ENCODE results near the gene PIGR. TPM values are rescaled to one million over a fixed set of nuclear protein-coding genes. Genes with fewer than 3 reads are reported as not detected.
"Not testable (repeated sequence)": the region's sequence is repeated elsewhere in the genome, so short reads cannot be mapped to it uniquely, and the experiment has no call there.

The PIGR gene
- polyA plus RNA-seq, 6 donors from 2014 or later = 0.05 to 0.84 (median 0.64) TPM

DNA sequence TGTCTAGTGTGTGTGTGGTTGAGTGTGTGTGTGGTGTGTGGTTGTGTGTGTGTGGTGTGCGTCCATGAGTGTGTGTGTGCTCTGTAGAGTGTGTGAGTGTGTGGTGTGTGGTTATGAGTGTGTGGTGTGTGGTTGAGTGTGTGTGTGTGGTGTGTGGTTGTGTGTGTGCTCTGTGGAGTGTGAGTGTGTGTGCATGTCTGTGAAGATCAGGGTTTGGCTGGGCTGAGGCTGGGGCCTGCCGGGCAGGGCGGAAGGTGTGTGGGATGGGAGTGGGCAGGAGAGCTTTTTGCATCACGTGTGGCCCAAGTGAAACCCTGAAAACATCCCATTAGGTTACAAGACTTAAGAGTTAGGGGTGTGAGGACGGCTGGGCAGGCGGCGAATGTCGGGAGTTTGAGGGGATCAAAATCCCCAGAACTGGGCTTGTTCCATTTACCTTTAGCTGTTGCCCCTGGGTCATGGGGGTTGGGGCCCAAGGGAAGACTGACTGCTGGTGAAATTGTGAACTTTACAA, 21.6 kb downstream of the PIGR start:
- Mint-ChIP-seq H3K27me3 (no peaks in the 10 kb centered on the region), H3K4me1 (peaks cover 14 to 25% (median 22%) of the 10 kb centered on the region in 3 donors), H3K36me3 (peaks cover 15 to 16% of the 10 kb centered on the region in 2 donors), H3K9me3 (no peaks in the 10 kb centered on the region), H3K4me3 (no peak overlapping the region), H3K27ac (no peak overlapping the region)
- ATAC-seq (ENCODE audit: low read depth in 2 of 2) (no peak), DNase-seq (no peak)

GRCh38 chr1:206923961-206924557, 22.2 kb downstream of the PIGR start:
- DNase-seq; ATAC-seq (ENCODE audit: low read depth in 2 of 2); H3K4me3 Mint-ChIP-seq; H3K27ac Mint-ChIP-seq; H3K9me3 Mint-ChIP-seq; H3K27me3 Mint-ChIP-seq: not testable (repeated sequence)
- Mint-ChIP-seq H3K36me3 (peaks cover 17 to 18% of the 10 kb centered on the region in 2 donors), H3K4me1 (peaks cover 10 to 19% (median 19%) of the 10 kb centered on the region in 3 donors)

DNA sequence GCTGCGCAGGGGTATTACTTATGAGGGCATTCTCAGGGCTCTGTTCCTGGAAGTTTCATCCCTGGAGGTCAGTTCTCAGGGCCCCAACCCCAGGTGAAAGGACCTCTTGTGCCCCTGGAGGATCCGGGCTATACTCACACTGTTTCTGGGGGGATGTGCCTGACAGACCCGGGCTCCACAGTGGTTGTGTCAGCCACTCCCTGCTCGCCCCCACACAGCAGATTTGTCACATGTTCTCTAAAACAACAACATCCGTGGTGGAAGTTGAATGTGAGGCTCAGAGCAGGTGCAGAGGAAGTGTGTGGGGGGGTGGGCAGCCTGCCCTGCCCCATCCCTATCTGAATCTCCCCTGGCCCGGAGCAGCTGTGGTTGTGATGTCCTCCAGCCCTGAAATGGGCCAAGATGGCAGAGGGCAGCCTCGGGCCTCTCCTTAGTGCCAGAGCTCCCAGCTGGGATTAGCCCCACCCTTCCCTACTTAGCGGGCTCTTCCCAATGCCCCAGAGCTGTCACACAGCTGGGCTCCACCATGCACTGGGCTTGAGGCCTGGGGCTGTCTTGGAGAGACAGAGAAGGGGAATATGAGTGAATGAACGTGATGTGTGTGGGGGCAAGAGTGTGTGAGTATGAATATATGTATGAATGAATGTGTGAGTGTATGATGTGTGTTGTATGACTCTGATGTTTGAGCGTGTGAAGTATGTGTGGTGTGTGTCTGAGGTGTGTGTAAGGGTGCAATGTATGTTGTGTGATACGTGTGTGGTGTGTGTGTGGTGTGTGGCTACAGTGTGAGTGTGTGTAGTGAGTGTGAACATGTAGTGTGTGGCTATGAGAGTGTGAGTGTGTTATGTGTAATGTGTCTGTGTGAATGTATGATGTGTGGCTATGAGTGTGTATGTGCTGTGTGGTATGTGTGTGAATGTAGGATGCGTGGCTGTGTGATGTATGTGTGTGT, 23.0 kb downstream of the PIGR start:
- Mint-ChIP-seq H3K27ac (no peak overlapping the region), H3K36me3 (peaks cover 21 to 22% of the 10 kb centered on the region in 2 donors), H3K9me3 (no peaks in the 10 kb centered on the region), H3K27me3 (no peaks in the 10 kb centered on the region), H3K4me3 (no peak overlapping the region), H3K4me1 (peaks cover 12 to 21% (median 13%) of the 10 kb centered on the region in 3 donors)
- DNase-seq (peak; percentile 93), ATAC-seq (ENCODE audit: low read depth in 2 of 2) (peak; percentile 84)

GRCh38 chr1:206922524-206922923, 23.7 kb downstream of the PIGR start:
- no peak overlapping the region for H3K4me3 Mint-ChIP-seq
- no peak for DNase-seq
- ATAC-seq (ENCODE audit: low read depth in 2 of 2) = no peak
- peaks cover 12 to 21% (median 13%) of the 10 kb centered on the region in 3 donors for H3K4me1 Mint-ChIP-seq
- H3K27ac Mint-ChIP-seq = no peak overlapping the region
- H3K27me3 Mint-ChIP-seq = no peaks in the 10 kb centered on the region
- H3K9me3 Mint-ChIP-seq = no peaks in the 10 kb centered on the region
- peaks cover 28 to 29% of the 10 kb centered on the region in 2 donors for H3K36me3 Mint-ChIP-seq

DNA sequence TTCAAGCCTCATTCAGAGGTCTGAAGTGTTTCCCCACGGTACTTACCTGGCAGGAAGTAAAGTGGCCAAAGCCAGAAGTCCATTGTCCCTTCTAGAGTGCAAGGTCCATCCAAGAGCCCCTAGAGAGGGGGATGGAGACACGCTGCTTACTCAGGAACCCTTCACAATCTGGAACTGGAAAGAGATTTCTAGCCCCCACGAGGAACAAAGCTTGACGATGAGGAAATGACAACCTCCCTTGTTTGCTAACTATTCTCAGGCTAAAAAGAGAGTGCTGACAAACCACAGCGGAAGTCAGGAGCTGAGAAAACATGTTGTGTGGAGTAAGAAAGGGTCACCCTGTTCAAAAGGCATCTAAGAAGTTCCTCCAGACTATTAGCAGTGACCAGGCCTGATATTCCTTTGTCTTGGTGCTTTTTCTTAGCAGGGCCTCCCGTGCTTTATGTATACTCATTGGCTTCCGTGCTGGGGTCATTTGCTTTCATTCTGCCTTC, 24.4 kb downstream of the PIGR start, which contains the start of gene FCMR:
TSS of gene FCMR (minus strand) at position 170 of the 494 bp plus-strand sequence. CDS start at position 83, 87 bp downstream.
- Mint-ChIP-seq H3K36me3 (peaks cover 35 to 36% of the 10 kb centered on the region in 2 donors), H3K27me3 (no peaks in the 10 kb centered on the region), H3K9me3 (no peaks in the 10 kb centered on the region), H3K4me3 (no peak within 1 kb of the TSS), H3K4me1 (peaks cover 16 to 24% (median 17%) of the 10 kb centered on the region in 3 donors), H3K27ac (no peak within 1 kb of the TSS)
- ATAC-seq (ENCODE audit: low read depth in 2 of 2) (peak; percentile 35 to 39), DNase-seq (peak; percentile 73)

- no peak overlapping the region for H3K4me3 Mint-ChIP-seq
- no peak for ATAC-seq (ENCODE audit: low read depth in 2 of 2)
- no peaks in the 10 kb centered on the region for H3K27me3 Mint-ChIP-seq
- peak overlapping the region in 4 of 6 donors; percentile 64 to 96 (median 92) for H3K27ac Mint-ChIP-seq
- H3K36me3 Mint-ChIP-seq = peaks cover 64 to 74% of the 10 kb centered on the region in 2 donors
- peaks cover 53 to 61% (median 55%) of the 10 kb centered on the region in 3 donors for H3K4me1 Mint-ChIP-seq
- no peaks in the 10 kb centered on the region for H3K9me3 Mint-ChIP-seq
- DNase-seq = no peak
Observed at GRCh38 chr1:206918076-206918475, 28.2 kb downstream of the PIGR start.

DNA sequence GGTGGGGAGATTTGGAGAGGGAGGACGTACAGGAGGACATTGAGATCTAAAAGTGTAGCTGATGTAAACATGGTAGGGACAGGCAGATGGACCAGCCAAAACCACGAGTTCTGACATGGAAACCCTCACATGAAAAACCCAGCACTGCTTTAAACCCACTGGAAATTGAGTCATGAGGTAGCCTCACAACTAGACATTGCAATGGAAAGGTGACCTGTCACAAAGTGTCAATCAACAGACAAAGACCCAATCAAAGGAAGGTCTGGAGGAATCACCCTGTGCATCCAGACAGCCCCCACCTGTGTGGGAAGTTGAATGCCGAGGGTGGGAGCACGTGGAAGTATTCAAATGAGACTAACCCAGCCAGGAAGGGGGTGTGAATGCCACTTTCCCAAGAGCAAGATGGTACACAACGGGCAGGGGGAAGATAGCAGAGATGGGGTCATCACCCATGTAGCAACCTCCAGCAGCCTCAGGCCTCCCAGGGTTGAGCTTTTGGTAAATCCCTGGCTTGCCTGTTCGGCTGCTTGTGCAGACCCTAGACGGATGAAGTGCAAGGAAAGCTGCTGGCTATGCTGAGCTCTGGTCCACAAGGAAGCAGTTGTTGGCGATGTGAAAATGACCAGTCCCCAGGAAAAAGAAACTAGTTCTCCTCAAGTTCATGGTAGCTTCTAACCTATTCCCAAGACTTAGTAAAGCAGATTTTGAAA, 30.1 kb downstream of the PIGR start:
- Mint-ChIP-seq H3K36me3 (peaks cover 76 to 91% of the 10 kb centered on the region in 2 donors), H3K27ac (peak overlapping the region in 5 of 6 donors; percentile 79 to 97 (median 93)), H3K27me3 (no peaks in the 10 kb centered on the region), H3K4me1 (peaks cover 71 to 80% (median 74%) of the 10 kb centered on the region in 3 donors), H3K9me3 (no peaks in the 10 kb centered on the region), H3K4me3 (no peak overlapping the region)
- DNase-seq (no peak), ATAC-seq (ENCODE audit: low read depth in 2 of 2) (no peak)

DNA sequence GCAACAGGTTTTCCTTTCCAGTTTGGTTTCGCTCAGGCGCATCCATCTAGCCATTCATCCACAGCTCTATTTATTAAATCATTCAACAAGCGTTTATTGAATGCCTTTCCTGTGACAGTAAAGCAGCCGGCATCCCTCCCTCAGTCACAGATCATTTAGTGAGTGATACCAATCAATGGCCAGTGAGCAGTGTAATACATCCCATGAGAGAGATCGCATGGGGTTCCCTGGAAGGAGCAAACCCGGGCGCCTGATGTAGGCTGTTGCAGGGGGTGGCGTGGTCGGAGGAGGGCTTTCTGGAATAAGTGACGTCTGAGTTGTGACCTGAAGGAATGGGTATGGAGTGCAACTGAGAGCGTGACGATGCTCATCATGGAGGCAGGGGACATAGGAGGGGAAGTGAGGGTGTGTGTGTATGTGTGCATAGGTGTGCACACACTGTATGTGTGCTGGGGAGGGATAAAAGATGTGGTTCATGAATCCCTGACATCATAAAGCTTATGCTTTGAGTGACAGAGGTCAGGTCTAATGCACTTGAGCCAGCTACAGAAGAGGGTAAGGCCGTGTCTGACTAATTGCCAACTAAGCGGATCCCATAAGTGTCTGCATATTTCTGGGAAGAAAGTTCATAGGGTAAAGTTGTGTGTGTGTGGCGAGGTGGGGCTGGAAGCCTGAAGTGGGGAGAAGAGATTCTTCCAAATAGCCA, 31.1 kb downstream of the PIGR start:
- H3K36me3 Mint-ChIP-seq = peaks cover 76 to 90% of the 10 kb centered on the region in 2 donors
- H3K4me3 Mint-ChIP-seq = no peak overlapping the region
- H3K27me3 Mint-ChIP-seq = no peaks in the 10 kb centered on the region
- H3K9me3 Mint-ChIP-seq = no peaks in the 10 kb centered on the region
- no peak for ATAC-seq (ENCODE audit: low read depth in 2 of 2)
- DNase-seq = no peak
- peak overlapping the region in 5 of 6 donors; percentile 90 to 97 (median 94) for H3K27ac Mint-ChIP-seq
- peaks cover 81 to 85% (median 84%) of the 10 kb centered on the region in 3 donors for H3K4me1 Mint-ChIP-seq

DNA sequence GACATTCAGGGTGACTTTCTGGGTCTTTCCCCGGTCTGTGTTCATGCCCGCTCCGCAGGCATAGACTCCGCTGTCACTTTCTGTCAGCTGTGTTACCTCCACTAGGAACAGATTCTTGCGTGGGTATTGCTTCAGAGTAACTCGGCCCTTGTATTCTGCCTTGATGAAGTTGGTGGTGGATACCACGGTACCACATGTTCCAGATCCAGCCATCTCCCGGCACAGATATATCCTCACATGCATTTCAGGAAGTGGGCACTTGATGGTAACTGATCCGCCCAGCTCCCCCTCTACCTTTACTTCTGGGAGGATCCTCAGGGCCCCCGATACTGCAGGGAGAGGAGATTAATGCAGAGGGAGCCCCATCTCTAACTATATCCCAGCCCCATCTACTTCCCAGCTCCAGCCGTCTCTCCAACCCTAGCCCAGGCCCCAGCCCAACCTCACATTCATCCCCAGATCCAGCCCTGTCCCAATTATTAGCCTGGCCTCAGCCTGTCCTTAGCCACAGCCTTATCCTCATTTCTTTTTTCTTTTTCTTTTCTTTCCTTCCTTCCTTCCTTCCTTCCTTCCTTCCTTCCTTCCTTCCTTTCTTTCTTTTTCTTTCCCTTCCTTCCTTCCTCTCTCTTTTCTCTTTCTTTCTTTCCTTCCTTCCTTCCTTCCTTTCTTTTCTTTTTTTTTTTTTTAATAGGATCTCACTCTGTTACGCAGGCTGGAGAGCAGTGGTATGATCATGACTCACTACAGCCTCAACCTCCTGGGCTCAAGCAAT, 32.3 kb downstream of the PIGR start:
- ATAC-seq (ENCODE audit: low read depth in 2 of 2) (no peak), DNase-seq (no peak)
- peaks cover 68 to 87% of the 10 kb centered on the region in 2 donors for H3K36me3 Mint-ChIP-seq
- no peak overlapping the region for H3K4me3 Mint-ChIP-seq
- H3K9me3 Mint-ChIP-seq = no peaks in the 10 kb centered on the region
- peaks cover 82 to 91% (median 87%) of the 10 kb centered on the region in 3 donors for H3K4me1 Mint-ChIP-seq
- H3K27me3 Mint-ChIP-seq = no peaks in the 10 kb centered on the region
- H3K27ac Mint-ChIP-seq = peak overlapping the region in 5 of 6 donors; percentile 71 to 97 (median 92)

GRCh38 chr1:206912445-206913095, 33.7 kb downstream of the PIGR start:
- H3K9me3 Mint-ChIP-seq = no peaks in the 10 kb centered on the region
- peak overlapping the region in 1 of 8 donors; percentile 89 for H3K4me3 Mint-ChIP-seq
- H3K27ac Mint-ChIP-seq = peak overlapping the region in 5 of 6 donors; percentile 48 to 97 (median 92)
- DNase-seq (peak; percentile 69), ATAC-seq (ENCODE audit: low read depth in 2 of 2) (peak; percentile 56 to 62)
- H3K36me3 Mint-ChIP-seq = peaks cover 63 to 89% of the 10 kb centered on the region in 2 donors
- H3K27me3 Mint-ChIP-seq = no peaks in the 10 kb centered on the region
- H3K4me1 Mint-ChIP-seq = peaks cover 84 to 95% (median 93%) of the 10 kb centered on the region in 3 donors

DNA sequence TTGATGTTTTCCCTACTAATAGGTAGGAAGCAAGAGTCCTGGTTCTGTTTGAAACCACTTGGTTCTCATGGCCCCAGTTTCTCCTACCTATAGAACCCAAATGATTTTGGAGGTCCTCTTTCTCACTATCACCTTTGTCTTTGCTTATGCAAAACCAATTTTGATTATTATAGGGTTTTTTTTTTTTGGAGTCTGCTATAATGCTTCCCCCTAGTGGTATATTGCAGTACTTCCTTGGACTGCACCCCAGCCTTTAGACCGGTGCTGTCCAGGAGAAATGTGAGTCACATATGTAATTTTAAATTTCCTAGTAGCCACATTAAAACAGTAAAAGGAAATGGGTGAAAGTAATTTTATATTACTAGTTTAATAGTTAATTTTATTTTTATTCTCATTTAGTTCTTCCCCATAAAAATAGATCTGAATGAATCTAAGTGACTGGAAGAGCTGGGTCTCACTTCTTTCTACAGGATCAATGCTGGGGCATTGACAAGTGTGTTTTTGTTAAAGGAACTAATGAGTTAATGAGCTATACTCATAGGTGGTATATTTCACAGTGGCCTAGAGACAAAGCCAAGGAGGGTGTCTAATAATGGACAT, 35.1 kb downstream of the PIGR start:
- H3K4me1 Mint-ChIP-seq = peaks cover 82 to 94% (median 91%) of the 10 kb centered on the region in 3 donors
- H3K9me3 Mint-ChIP-seq = no peaks in the 10 kb centered on the region
- H3K4me3 Mint-ChIP-seq = peak overlapping the region in 5 of 8 donors; percentile 67 to 76 (median 73)
- peak overlapping the region in 5 of 6 donors; percentile 56 to 95 (median 90) for H3K27ac Mint-ChIP-seq
- H3K36me3 Mint-ChIP-seq = peaks cover 51 to 80% of the 10 kb centered on the region in 2 donors
- peak; percentile 60 for DNase-seq
- no peaks in the 10 kb centered on the region for H3K27me3 Mint-ChIP-seq
- ATAC-seq (ENCODE audit: low read depth in 2 of 2) = peak; percentile 50 to 55

Measured in naive B cell (primary cell).